DOHH2 (cell line): ENCODE results near the gene TCHP.

Experiments
- CTCF ChIP-seq: fragments of 200-600 bp; sonication (generic); IDR thresholded peaks from one replicate; pipeline ENCODE4 v1.5.1; 2014; ENCODE audit warnings: antibody characterized with exemption, mild to moderate bottlenecking, low read depth, low read length; ENCODE audit not compliant: poor library complexity, severe bottlenecking
- EZH2phosphoT487 ChIP-seq: fragments of 200-600 bp; sonication (generic); IDR thresholded peaks from 2 replicates; pipeline ENCODE4 v1.6.1; 2017; ENCODE audit warnings: borderline replicate concordance, mild to moderate bottlenecking, antibody characterized with exemption, low read length, moderate library complexity, mixed read lengths

GRCh38 chr12:109961612-109962011 is 61.5 kb downstream of the TCHP start:
- TF ChIP-seq CTCF = no peak
- TF ChIP-seq EZH2phosphoT487 = no peak
